ENCODE measurements around the gene SPEM1.

DNA sequence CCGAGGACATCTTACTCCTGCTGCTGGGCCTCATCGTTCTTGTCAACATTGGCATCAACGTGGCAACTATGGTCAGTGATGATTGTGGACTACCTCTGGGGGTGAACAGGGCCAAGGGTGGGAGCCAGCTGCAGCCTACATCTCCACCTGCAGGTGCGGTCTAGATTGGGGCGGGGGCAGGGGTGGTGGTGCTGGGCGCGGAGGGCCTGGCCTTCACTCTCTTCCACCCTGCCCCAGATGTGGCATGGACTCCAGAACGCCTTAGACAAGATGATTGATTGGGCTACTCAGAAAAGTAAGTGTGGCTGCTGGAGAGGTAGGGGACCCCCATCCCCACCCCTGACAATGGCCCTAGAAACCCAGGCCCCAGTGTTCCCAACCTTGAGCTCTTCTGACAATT is 5.6 kb downstream of the SPEM1 start:
- TF ChIP-seq NFRKB (IDR thresholded peaks at IDR 0.05) (no peak), POLR2A (IDR thresholded peaks at IDR 0.05; ENCODE audit: insufficient read depth in 1 of 2, low read depth in 2 of 2, low read length in 2 of 2) (no peak), JUN (CRISPR knock-in tag; IDR thresholded peaks at IDR 0.05) (no peak)
